HG03575 (cell line): ENCODE data around the gene DIPK1B.

Experiments used
- ATAC-seq: cut with Tn5 transposase; IDR thresholded peaks from one replicate; pipeline ENCODE4 v1.9.1; 2021; ENCODE audit not compliant: unreplicated experiment, insufficient number of reproducible peaks, low FRiP score; ENCODE audit errors: extremely low read depth

DIPK1B gene

DNA sequence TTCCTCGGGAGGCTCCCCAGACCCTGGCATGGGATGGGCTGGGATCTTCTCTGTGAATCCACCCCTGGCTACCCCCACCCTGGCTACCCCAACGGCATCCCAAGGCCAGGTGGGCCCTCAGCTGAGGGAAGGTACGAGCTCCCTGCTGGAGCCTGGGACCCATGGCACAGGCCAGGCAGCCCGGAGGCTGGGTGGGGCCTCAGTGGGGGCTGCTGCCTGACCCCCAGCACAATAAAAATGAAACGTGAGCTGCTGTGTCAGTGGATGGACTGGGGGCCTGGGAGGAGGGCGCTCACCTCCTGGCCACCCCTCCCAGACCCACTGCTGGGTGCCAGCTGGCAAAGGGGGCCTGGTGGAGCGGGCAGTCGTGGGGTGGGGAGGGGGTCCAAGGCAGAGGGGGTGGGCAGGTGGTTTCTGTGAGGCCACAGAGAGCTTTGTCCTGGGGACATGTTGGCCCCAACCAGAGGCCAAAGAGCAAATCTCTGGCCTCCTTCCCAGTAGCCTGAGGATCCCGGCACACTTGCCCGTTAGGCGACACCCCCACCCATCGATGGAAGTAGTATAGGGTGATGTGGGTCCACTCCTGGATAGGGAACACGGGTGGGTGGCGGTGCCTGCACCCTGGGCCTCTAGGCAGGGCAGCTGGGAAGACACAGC is 39.8 kb upstream of the DIPK1B start:
- ATAC-seq: no peak

DNA sequence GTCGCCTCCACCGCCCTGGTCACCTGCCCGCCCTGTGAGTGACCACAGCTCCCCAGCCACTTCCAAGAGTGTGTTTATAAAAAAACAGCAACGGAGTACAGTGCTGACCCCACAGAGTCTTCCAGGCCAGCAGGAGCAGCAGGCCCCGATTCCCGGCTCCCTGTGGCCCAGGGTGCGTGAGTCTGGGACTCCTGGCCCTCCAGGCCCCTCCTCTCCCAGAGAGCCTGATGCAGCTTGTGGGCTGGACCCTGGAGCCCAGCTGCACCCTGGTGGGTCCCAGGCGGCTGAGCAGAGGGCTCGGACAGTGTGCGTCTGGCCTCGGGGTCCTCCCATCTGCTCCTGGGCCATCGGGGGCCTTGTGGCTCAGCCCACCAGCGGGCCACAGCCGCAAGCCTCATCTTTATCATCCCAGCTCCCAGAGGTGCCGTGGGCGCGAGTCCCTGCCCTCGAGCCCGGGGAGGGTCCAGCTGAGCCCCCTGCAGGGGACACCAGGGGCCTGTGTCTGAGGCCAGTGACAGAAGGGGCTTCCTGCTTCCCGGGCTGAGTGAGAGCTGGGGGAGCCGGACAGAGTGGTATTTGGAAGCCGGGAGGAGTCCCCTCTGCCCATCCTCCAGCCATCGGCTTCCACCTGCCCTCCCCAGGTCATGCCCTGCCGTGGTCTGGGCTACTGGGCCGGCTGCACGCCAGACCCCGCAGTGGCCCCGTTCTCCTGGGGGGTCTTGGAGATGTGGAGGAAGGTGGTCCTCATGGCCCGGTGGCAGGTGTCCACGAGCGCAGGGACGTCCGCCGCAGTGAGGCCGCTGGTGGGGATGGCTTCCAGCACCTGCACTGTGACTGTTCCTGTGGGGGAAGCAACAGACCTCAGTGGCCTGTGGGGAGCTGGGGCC is 39.0 kb upstream of the DIPK1B start:
- ATAC-seq: no peak

DNA sequence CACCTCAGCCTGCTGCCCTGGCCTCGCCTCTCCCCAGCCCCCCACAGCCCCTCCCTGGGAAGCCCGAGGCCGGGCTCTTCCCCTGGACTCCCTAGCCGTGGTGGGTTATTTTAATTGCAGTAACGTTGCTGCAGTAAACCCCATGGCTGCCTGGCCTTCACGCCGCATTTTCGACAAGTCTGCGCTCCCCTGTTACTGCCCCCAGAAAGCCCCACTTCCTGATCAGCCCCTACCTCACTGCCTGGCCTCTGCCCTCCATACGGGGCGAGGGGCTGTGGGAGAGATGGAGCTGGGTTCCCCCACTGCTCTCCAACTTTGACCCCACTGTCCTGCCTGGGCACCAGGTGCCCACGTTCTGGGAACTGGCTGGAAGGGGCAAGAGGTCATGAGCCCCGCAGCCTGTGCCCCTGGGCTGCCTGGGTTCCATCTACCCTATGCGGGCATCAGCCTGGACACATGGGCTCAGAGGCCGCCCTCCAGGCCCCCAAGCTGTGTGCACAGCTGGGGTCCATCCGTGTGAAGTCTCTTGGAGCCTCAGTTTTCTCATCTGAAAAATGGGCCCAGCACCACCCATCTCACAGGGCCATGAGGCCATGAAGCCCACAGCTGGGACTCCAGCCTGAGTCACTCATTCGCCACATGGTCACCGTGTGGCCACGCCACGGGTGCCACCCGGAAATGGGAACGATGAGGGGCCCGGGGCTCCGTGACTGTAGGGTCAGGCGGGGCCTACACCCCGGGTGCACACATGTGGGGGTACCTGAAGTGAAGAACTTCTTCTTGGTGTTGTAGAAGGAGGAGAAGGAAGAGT is 38.2 kb upstream of the DIPK1B start:
- ATAC-seq: no peak

DNA sequence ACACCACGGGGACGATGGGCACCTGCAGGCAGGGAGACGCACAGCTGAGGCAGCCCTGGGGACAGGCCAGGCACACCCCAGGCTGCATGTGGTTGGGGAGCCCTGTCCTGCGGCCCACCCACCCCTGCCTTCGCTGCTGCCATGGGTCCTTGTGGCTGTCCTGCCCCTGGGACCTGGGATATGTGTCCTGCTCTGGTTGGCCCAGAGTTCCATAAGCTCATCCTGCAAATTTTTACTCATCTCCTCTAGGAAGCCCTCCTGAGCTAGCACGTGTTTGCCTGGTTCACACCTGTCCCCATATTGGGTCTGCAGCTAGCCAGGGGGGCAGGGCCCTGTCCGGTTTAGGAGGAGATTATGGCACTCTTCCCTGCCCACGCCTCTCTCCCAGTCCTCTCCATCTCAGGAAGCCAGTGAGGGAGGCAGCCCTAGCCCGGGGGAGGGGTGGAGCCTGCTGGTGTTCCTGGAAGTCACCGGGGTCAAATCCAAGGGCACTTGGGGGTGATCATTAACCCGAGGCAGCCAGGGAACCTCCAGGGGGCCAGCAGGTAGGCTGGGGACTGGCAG is 37.5 kb upstream of the DIPK1B start:
- no peak for ATAC-seq

DNA sequence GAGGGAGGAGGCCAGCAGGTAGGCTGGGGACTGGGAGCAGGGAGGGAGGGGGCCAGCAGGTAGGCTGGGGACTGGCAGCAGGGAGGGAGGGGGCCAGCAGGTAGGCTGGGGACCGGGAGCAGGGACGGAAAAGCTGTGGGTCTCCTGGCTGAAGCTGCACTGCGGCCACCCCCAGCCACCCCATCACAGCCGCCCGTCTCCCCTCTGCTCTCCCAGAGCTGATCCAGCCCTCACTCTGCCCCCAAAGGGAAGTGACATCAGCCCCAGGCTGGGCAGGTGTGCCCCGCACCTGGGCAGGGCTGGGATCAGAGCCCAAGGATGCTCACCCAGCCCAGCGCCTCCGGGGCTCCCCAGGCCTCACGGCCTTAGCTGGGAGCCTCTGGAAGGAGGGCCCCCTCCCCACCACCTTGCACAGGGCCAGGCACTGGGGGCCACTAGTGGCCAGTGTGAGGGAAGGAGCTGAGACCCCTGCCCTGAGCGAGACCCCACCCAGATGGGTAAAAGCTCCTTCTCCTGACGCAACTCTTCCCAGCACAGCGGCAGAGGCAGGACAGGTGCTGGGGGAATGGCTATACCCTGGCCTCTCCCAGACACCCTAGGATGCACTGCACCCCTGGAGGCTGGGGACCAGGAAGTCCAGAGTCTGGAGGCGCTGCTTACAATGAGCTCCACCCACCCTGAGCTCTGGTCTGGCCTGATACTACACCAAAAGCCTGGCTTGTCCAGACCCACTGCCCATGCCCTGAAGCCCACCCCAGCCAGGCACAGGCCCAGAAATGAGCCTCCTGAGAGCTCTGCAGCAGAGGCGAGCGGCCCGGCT is 36.7 kb upstream of the DIPK1B start:
- no peak for ATAC-seq

DNA sequence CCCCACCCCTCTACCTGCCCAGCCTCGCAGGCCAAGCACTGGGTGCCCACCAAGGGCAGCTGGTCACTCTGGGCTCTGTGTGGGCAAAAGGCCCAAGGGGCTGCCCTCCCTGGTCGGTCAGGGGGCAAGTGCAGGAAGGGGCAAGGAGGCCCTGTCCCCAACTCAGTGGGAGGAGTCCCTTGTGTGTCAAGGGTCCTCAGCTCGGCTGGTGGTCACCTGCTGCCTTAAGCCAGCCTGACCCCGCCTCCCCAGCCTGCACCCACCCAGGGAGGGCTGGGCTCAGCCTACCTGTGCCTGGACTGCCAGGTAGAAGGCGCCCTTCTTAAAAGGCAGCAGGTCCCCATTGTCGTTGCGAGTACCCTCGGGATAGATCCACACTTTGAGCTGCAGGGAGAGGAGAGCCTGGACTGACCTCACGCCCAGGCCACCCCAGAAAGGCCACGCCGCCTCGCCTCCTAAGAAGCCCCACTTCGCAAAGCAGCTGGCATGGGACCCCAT is 36.0 kb upstream of the DIPK1B start:
- ATAC-seq: no peak

DNA sequence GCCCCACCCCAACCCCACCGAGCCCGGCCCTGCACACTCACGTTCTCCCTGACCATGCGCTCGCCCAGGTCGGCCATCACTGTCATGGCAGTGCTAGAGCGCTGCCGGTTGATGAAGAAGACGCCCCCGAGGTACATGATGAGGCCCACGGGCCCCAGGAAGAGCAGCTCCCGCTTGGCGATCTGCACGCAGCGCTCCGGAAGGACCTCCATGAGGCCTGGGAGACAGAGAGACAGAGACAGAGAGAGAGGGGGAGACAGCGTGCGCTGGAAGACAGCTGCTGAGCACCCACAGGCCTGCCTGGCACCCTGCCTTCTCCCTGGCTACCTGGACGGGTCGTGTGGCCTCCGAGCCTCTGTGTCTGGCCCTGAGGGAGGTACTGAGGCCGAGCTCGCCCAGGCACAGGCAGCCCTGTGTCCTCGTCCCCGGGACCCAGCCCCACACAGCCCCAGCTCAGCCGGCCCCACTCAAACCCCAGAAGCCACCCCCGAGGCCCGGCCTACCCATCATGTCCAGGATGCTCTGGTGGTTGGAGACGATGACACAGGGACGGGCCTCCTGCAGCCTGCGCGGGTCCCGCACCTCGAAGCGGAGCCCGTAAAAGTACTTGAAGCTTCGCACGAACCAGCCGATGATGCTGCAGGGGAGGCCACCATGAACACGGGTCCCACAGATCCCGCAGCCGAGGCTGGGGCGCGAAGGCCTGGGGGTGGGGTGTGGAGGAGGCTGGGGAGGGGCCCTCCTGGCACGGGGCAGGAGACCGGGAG is 35.3 kb upstream of the DIPK1B start:
- ATAC-seq: no peak

DNA sequence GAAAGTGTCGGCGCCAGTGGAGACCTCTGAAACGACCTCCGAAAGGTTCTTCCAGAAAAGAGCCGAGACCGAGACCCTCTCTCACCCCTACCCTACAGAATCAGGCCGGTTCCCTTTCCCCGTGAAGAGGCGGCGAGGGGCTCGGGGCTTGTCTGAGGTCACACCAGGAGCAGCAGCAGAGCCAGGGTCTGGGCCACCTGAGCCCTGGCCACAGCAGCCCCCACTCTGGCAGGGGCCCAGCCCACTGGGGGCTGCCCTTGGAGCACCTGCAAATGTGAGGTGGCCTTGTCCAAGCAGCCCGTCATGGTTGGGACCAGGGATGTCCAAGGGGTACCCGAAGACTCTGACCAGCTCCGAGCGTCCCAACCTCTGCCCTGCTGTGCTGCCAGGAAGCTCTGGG is 34.3 kb upstream of the DIPK1B start:
- no peak for ATAC-seq

DNA sequence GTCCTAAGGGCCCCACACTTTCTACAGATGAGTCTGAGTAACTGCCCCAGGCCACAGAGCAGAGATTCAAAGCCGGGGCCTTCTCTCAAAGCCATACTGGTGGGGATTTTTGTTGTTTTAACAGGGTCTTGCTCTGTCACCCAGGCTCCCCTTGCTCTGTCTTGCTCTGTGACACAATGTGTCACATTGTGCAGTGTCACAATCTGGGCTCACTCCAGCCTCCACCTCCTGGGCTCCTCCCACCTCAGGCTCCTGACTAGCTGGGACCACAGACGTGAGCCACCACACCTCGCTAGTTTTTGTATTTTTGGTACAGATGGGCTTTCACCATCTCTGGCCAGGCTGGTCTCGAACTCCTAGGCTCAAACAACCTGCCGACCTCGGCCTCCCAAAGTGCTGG is 33.7 kb upstream of the DIPK1B start:
- no peak for ATAC-seq

DNA sequence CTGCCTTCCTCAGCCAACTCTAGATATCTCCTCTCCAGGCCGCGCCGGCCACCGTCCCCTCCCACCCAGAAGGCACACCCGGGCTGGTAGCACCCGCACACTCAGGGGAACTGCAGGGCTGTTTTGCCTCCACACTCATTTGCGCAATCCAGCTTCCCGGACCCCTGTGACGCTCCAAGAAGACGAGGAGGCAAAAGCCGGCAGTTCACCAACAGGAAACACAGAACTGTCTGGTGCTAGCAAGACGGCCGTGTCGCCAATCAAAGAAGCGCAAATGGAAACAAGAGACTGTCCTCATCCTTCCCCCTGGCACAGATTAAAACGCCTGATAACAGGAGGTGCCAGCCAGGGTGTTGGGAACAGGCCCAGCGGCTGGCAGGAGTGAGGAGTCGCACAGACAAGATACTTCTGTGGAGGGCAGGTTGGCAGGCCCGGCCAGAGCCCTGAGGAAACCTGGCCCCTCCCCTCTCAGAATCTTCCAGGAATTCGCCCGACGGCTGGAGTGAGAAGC is 32.9 kb upstream of the DIPK1B start:
- ATAC-seq: no peak

DNA sequence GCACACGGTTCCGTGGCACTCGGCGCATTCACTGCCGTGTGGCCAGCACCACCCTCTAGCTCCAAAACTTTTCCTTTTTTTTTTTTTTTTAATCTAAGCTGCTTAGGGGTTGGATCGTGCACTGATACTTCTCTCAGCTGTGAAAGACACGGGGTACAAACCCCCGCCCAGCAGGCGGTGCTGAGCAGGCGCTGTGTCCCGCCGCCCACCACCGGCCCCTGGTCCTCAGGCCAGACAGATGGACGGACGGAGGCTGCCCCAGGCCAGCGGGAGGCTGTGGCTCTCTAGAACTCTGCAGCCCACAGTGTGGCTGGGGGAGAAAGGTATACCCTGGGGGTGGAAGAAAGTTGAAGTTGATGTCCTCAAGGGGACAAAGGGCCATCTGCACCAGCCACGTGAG is 31.3 kb upstream of the DIPK1B start:
- no peak for ATAC-seq

DNA sequence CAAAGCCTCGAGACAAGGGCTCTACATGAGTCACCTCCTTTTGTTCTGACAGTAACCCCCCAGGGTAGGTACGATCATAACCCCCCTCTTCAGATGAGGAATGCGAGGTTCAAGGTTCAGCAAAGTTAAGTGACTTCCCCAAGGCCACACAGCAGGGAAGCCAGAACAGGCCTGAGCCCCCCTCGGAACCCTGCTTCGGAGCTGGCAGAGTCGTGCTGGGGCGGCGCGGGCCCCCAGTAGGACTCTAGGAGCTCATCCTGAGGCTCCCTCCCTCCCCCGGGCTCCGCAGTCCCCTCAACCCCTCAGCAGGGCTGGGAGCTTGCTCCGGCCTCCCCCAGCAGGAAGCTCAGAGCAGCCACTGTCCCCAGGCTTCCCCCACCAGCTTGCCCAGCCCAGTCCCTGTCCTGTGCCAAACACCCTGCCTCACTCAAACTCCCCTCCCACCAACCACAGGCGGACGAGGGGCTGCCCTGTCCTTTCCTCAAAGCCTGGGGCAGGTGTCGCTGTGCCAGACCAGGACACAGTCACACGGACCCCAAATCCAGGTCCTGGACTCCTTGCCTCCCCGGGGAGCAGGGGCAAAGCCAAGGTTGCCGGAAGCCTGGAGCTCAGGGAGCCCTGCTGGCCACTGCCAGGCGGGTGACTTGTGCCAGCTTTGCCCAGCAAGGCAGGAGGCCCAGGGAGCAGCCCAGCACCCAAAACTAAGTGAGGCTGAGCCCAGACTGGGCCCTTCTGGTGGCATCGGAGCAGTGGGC is 30.2 kb upstream of the DIPK1B start:
- ATAC-seq: no peak

DNA sequence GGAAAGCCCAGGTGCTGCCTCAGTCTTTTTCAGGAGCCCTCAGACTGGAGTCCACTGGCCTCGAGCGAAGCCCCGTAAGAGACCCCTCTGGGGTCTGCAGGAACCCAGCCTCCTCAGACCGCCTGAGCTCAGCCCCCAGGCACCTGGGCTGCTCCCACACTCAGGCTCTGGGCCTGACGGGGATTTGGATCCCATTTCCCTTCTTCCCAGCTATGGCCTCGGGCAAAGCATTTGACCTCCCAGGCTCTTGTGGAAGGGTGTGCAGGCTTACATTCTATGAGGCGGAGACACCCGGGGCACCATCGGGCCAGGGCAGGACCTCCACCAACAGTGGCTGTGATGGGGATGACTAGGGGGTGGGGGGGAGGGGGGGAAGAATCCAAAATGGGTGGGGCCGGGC is 29.7 kb upstream of the DIPK1B start:
- ATAC-seq: no peak

DNA sequence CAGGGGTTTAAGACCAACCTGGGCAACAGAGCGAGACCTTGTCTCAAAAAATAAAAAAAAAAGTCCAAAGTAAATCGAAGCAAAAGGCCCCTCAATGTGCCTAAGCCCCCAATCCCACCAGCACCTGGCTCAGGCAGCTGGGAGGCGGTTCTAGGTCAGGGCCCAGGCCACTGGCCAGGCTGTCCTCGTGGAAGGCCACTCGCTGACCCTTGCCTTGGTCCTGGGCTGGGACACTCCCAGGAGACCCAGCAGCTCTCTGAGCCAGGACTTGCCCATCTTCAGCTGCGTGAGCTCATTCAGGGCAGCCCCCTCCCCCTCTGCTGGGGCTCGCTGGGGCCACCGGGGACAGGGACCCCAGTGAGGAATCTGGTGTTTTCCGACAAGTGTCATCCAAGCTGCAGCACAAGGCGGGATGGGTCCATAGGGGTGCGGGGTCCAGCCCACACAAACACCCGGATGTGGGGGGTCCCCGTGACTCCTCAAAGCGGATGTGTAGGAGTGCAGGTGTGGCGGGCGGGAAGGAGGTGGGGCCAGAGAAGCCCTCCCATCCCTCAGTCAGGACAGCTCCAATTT is 29.1 kb upstream of the DIPK1B start:
- no peak for ATAC-seq

DNA sequence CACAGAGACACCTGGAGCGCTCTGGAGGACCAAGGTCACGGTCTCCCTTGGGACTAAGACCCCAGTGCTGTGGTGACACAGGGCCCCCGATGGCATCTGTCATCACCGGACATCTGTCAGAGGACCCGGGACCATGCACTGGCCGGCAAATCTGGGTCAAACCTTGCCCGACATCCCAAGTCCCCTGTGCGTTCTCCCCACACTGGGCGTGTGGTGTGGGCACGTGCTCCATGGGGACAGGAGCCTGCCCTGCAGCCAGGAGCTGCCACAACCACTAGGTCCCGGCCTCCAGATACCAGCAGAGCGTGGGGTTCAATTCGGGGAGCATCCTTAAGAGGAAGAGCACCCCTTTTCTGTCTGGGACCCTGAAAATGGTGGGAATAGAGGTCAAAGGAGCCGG is 28.6 kb upstream of the DIPK1B start:
- no peak for ATAC-seq

DNA sequence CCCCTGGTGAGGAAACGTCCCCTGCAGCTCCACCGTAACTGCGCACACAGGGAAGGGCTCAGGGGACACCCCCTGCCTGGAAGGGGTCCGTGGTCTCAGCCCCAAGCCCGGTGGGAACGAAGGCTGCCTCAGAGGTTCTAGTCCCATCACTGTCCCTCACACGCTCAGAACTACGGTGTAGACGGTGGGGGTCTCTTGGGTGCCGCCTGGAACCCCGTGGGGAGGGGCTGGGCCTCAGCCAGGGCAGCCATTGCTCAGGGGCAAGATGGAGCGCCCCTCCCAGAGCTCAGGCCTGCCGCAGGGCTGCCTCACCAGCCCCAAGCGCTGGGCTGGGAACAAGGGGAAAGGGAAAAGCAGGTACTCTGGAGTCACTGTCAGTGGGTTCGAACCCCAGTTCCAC is 28.0 kb upstream of the DIPK1B start:
- no peak for ATAC-seq

DNA sequence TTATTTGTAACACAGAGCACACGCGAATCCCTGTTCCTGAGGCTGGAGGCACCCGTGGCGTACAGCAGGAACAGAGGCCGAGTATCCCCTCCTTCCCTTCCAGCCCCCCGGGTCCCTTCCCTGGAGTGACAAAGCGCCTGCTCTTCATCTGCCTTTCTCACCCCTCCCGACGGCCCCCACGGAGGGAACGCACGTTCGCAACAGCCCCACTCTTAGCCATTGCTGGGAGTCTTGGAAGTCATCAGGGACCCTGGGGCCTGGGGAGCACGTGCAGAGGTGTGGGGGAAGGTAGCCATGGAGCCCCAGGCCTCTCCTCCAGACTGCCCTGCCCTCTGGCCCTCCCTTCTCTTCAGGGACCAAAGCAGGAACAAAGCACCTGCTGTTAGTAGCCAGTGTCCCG is 27.6 kb upstream of the DIPK1B start:
- no peak for ATAC-seq
